HepG2 (cell line): ENCODE measurements around the gene PIF1. TPM values are rescaled to one million over a fixed set of nuclear protein-coding genes. Genes with fewer than 3 reads are reported as not detected.

ENCODE experiments used
- ATF1 ChIP-seq: IDR thresholded peaks from 2 replicates; pipeline ENCODE4 v1.6.1; 2016; ENCODE audit warnings: mild to moderate bottlenecking, control low read depth
- FOXC1 ChIP-seq: sonication (generic); formaldehyde crosslinking; IDR thresholded peaks from 2 replicates; pipeline ENCODE4 v1.8.0; 2022; ENCODE audit warnings: mild to moderate bottlenecking, missing genetic modification reagents, borderline replicate concordance
- HDAC2 ChIP-seq: sonication (generic); formaldehyde crosslinking; IDR thresholded peaks from 2 replicates; pipeline ENCODE4 v1.4.0; 2020; ENCODE audit warnings: missing genetic modification reagents
- HOXA7 ChIP-seq: sonication (generic); formaldehyde crosslinking; IDR thresholded peaks from 2 replicates; pipeline ENCODE4 v1.8.1; 2022; ENCODE audit warnings: mild to moderate bottlenecking, missing genetic modification reagents, moderate library complexity
- KLF9 ChIP-seq: IDR thresholded peaks from 2 replicates; pipeline ENCODE4 v1.6.1; 2016; ENCODE audit warnings: low read depth
- MTERF4 ChIP-seq: sonication (generic); formaldehyde crosslinking; IDR thresholded peaks from 2 replicates; pipeline ENCODE4 v1.8.0; 2023; ENCODE audit warnings: mild to moderate bottlenecking, missing genetic modification reagents
- MTF1 ChIP-seq: sonication (generic); formaldehyde crosslinking; IDR thresholded peaks from 2 replicates; pipeline ENCODE4 v1.5.0; 2020; ENCODE audit warnings: missing genetic modification reagents
- POLR2AphosphoS2 ChIP-seq: IDR thresholded peaks from 2 replicates; pipeline ENCODE4 v1.6.1; 2011; ENCODE audit warnings: low read depth, low read length, improper control_type of control experiment
- REXO4 ChIP-seq: sonication (generic); formaldehyde crosslinking; IDR thresholded peaks from 2 replicates; pipeline ENCODE4 v1.8.0; 2022; ENCODE audit warnings: missing genetic modification reagents, mild to moderate bottlenecking, borderline replicate concordance
- RFX3 ChIP-seq: IDR thresholded peaks from 2 replicates; pipeline ENCODE4 v1.6.1; 2016; ENCODE audit warnings: missing biosample characterization, missing genetic modification reagents
- SCMH1 ChIP-seq: sonication (generic); formaldehyde crosslinking; IDR thresholded peaks from 2 replicates; pipeline ENCODE4 v1.9.0; 2021; ENCODE audit warnings: missing genetic modification reagents, mild to moderate bottlenecking, borderline replicate concordance
- TBX2 ChIP-seq: sonication (generic); formaldehyde crosslinking; IDR thresholded peaks from 2 replicates; pipeline ENCODE4 v1.5.0; 2020; ENCODE audit warnings: missing genetic modification reagents, mild to moderate bottlenecking, borderline replicate concordance
- ZBTB38 ChIP-seq: sonication (generic); formaldehyde crosslinking; IDR thresholded peaks from 2 replicates; pipeline ENCODE4 v1.5.1; 2020; ENCODE audit warnings: mild to moderate bottlenecking, missing genetic modification reagents
- ZFP91 ChIP-seq: sonication (generic); formaldehyde crosslinking; IDR thresholded peaks from 2 replicates; pipeline ENCODE4 v1.9.0; 2022; ENCODE audit warnings: missing genetic modification reagents, mild to moderate bottlenecking, borderline replicate concordance
- ZNF282 ChIP-seq: fragments of 450-650 bp; IDR thresholded peaks from 2 replicates; pipeline ENCODE4 v1.6.1; 2018; ENCODE audit not compliant: partially characterized antibody
- ZNF335 ChIP-seq: sonication (generic); formaldehyde crosslinking; IDR thresholded peaks from 2 replicates; pipeline ENCODE4 v1.4.0; 2020; ENCODE audit warnings: missing genetic modification reagents
- ZNF567 ChIP-seq: sonication (generic); formaldehyde crosslinking; IDR thresholded peaks from 2 replicates; pipeline ENCODE4 v1.8.1; 2023; ENCODE audit warnings: mild to moderate bottlenecking, missing genetic modification reagents, borderline replicate concordance
- ZNF574 ChIP-seq: sonication (generic); formaldehyde crosslinking; IDR thresholded peaks from 2 replicates; pipeline ENCODE4 v1.4.0; 2020; ENCODE audit warnings: missing genetic modification reagents
- polyA plus RNA-seq, 8 experiments: library from polyadenylated mRNA; depleted of rRNA in 3 of 8; stranded (reverse) in 7 of 8; unstranded in 1 of 8; fragments of >200 nt; fragmentation: Illumina TruSeq in 4 of 8; extraction: Trizol in 4 of 8; gene quantifications; 2 replicates each; pipeline versions ENCODE4 v1.2.1 to v1.2.3, GENCODE V29; 2011 to 2016; ENCODE audit warnings: low read depth in 4 of 8, missing spikeins in 1 of 8, mixed read lengths in 1 of 8; ENCODE audit not compliant: insufficient read depth in 1 of 8
- total RNA-seq, 5 experiments: library from RNA; depleted of rRNA; stranded (reverse); fragments of >200 nt; fragmentation: Illumina TruSeq; extraction: Trizol; gene quantifications; 2 replicates each; pipeline ENCODE4 v1.2.3, GENCODE V29; 2016; ENCODE audit warnings: low read depth in 1 of 5
- TF ChIP-seq, protein P1 (sequence below): sonication (generic); formaldehyde crosslinking; conservative IDR thresholded peaks from 2 replicates; pipeline ENCODE4 v1.5.0; 2020; ENCODE audit warnings: missing genetic modification reagents
- TF ChIP-seq, protein P2 (sequence below): sonication (generic); formaldehyde crosslinking; IDR thresholded peaks from 2 replicates; pipeline ENCODE4 v1.5.0; 2020; ENCODE audit warnings: mild to moderate bottlenecking, missing genetic modification reagents

The PIF1 gene
- total and polyA plus RNA-seq, 2 of the 13 experiments (the other 11 are each of a cell fraction or from before 2014, with no cell fraction given): 18.5 to 19.7 TPM

DNA sequence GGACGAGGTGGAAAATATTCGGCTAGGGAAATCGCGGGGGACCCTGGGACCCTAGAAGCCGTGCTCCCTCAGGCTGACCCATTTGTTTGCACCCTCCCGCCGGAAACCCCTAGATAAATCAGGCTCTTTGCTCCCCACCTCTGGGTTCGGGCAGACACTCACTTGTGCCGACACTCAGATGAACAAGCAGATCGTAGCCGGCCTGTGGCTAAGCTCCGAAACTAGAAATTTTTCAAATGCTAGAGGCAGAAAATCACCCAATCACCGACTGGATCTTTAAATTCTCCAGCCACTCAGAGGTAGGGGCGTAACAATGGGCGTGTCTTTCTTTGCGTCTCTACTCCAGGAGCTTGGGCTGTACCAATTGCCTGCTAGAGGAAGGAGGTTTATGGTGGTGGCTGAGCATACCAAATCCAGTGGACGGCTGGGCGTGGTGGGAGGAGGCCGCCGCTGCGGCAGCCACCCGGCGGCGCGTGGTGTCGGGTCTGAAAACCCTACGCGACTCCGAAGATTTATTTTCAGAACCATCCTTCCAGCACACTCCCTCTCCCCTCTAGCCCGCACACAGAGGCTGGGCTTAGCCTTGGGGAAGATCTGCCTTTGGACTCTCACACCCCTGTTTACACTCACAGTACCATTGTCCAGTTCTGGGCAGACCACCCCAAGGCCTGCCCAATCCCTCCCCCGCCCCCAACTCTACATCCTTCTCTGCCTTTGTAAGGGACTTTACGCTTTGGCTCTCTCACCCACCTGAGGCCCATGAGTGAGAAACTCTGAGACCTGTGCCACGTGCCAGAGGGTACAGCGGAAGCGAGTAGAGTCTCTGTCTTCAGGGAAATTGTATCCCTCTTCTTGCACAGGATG lies at the start of gene PIF1 (continued):
- 0 out of 2 replicates have a peak, but pooled peaks have one; percentile 21 for TF ChIP-seq MTERF4 (CRISPR knock-in tag)
- no peak for TF ChIP-seq REXO4 (CRISPR knock-in tag)
- no peak for TF ChIP-seq HOXA7 (CRISPR knock-in tag)
- TF ChIP-seq KLF9 (CRISPR knock-in tag): peak; percentile 86; the same call in 1 of the 2 replicates
- peak; percentile 84 for TF ChIP-seq ZFP91 (CRISPR knock-in tag)
- no peak for TF ChIP-seq ZNF567 (CRISPR knock-in tag)
- TF ChIP-seq, protein P1, sequence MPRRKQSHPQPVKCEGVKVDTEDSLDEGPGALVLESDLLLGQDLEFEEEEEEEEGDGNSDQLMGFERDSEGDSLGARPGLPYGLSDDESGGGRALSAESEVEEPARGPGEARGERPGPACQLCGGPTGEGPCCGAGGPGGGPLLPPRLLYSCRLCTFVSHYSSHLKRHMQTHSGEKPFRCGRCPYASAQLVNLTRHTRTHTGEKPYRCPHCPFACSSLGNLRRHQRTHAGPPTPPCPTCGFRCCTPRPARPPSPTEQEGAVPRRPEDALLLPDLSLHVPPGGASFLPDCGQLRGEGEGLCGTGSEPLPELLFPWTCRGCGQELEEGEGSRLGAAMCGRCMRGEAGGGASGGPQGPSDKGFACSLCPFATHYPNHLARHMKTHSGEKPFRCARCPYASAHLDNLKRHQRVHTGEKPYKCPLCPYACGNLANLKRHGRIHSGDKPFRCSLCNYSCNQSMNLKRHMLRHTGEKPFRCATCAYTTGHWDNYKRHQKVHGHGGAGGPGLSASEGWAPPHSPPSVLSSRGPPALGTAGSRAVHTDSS (CRISPR knock-in tag): no peak
- TF ChIP-seq ZNF574 (CRISPR knock-in tag): peak; percentile 53
- no peak for TF ChIP-seq ZNF335 (CRISPR knock-in tag)
- no peak; the same call in 1 of the 2 replicates for TF ChIP-seq MTF1
- TF ChIP-seq RFX3: no peak
- TF ChIP-seq HDAC2 (CRISPR knock-in tag): peak; percentile 65
- TF ChIP-seq, protein P2, sequence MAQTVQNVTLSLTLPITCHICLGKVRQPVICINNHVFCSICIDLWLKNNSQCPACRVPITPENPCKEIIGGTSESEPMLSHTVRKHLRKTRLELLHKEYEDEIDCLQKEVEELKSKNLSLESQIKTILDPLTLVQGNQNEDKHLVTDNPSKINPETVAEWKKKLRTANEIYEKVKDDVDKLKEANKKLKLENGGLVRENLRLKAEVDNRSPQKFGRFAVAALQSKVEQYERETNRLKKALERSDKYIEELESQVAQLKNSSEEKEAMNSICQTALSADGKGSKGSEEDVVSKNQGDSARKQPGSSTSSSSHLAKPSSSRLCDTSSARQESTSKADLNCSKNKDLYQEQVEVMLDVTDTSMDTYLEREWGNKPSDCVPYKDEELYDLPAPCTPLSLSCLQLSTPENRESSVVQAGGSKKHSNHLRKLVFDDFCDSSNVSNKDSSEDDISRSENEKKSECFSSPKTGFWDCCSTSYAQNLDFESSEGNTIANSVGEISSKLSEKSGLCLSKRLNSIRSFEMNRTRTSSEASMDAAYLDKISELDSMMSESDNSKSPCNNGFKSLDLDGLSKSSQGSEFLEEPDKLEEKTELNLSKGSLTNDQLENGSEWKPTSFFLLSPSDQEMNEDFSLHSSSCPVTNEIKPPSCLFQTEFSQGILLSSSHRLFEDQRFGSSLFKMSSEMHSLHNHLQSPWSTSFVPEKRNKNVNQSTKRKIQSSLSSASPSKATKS: no peak
- peak; percentile 65 for TF ChIP-seq ATF1
- no peak for TF ChIP-seq POLR2AphosphoS2
- TF ChIP-seq ZBTB38: peak; percentile 59; the same call in 1 of the 2 replicates
- TF ChIP-seq TBX2 (CRISPR knock-in tag): peak; percentile 40; the same call in 1 of the 2 replicates
- TF ChIP-seq FOXC1 (CRISPR knock-in tag): peak; percentile 81
- TF ChIP-seq SCMH1 (CRISPR knock-in tag): no peak
- TF ChIP-seq ZNF282: no peak
